Upper lobe of right lung (tissue), 1 donor: ENCODE results near the gene GABRA5. TPM values are rescaled to one million over a fixed set of nuclear protein-coding genes. Genes with fewer than 3 reads are reported as not detected.

ENCODE experiments used
- ATAC-seq: fragments of 200-7000 bp; cut with Tn5 transposase; one replicate; pipeline ENCODE4 v1.9.1; 2020; ENCODE audit warnings: mild to moderate bottlenecking, moderate library complexity
- DNase-seq: peaks from one replicate; pipeline ENCODE4 v3.0.0-alpha.2; 2020
- H3K27ac ChIP-seq: fragments of 200-600 bp; one replicate; pipeline ENCODE4 v1.8.0; 2022
- H3K27me3 ChIP-seq: fragments of 200-600 bp; one replicate; pipeline ENCODE4 v1.8.0; 2022; ENCODE audit warnings: mild to moderate bottlenecking
- H3K36me3 ChIP-seq: fragments of 200-600 bp; one replicate; pipeline ENCODE4 v1.8.0; 2022
- H3K4me1 ChIP-seq: fragments of 200-600 bp; one replicate; pipeline ENCODE4 v1.8.0; 2022
- H3K4me3 ChIP-seq: fragments of 200-600 bp; one replicate; pipeline ENCODE4 v1.8.0; 2022; ENCODE audit warnings: mild to moderate bottlenecking
- H3K9me3 ChIP-seq: fragments of 200-600 bp; one replicate; pipeline ENCODE4 v1.8.0; 2022
- intact Hi-C: fragments of 100-400 bp; cut with DNase I; formaldehyde crosslinking; loops from one replicate; pipeline ENCODE4 v1.11.0; 2022
- total RNA-seq: library from RNA; stranded (reverse); fragmentation: NEBNext Ultra II Directional; extraction: Animal tissue kit (Norgen Biotek cat#: 25700); gene quantifications from one replicate; pipeline ENCODE4 v1.2.1, GENCODE V29; 2021
- TF ChIP-seq, protein P1 (sequence below): fragments of 200-600 bp; IDR thresholded peaks from one replicate; pipeline ENCODE4 v1.8.0; 2022; ENCODE audit warnings: antibody characterized with exemption
- donor health status: DM: no; HTN: yes; CAD: no; lungs with severe emphysema.

GABRA5 gene
- total RNA-seq, 1 donor from 2014 or later = not detected

DNA sequence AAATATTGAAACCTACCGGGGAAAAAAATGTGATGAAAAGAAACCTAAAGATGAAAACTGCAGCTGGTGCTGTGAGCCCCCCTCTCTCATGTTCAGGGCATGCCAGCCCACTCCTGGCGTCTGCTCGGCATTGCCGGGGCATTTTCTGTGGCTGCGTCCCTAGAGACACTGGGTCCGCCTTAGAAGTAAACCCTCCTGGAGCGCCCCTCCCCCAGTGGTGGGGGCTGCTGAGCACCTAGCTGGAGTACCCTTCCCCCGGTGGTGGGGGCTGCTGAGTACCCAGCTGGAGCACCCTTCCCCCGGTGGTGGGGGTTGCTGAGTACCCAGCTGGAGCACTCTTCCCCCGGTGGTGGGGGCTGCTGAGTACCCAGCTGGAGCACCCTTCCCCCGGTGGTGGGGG lies 24.5 kb upstream of the GABRA5 start:
- Histone ChIP-seq H3K27me3 (peaks cover 12% of the 10 kb centered on the region), H3K4me3 (no peak overlapping the region), H3K4me1 (no peaks in the 10 kb centered on the region), H3K9me3 (no peaks in the 10 kb centered on the region), H3K27ac (no peak overlapping the region), H3K36me3 (no peaks in the 10 kb centered on the region)
- DNase-seq (no peak), ATAC-seq (no peak)
- intact Hi-C loops = no loop called here
- TF ChIP-seq, protein P1, sequence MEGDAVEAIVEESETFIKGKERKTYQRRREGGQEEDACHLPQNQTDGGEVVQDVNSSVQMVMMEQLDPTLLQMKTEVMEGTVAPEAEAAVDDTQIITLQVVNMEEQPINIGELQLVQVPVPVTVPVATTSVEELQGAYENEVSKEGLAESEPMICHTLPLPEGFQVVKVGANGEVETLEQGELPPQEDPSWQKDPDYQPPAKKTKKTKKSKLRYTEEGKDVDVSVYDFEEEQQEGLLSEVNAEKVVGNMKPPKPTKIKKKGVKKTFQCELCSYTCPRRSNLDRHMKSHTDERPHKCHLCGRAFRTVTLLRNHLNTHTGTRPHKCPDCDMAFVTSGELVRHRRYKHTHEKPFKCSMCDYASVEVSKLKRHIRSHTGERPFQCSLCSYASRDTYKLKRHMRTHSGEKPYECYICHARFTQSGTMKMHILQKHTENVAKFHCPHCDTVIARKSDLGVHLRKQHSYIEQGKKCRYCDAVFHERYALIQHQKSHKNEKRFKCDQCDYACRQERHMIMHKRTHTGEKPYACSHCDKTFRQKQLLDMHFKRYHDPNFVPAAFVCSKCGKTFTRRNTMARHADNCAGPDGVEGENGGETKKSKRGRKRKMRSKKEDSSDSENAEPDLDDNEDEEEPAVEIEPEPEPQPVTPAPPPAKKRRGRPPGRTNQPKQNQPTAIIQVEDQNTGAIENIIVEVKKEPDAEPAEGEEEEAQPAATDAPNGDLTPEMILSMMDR = no peak

DNA sequence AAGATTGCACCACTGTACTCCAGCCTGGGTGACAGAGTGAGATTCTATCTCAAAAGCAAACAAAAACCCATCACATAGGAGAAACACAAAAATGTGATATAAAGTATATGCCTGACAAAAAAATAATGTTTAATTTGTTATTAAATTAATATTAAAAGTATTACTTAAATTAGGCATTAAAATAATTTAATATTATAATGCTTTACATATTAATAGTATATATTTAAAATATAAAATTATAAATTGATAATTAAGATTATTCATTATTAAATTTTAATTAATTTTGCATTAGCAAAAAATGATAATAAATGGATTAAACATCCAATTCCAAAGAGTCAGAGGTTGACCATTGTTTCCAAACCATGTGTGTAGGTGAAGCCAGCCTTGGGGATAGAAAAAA lies 22.0 kb upstream of the GABRA5 start:
- ATAC-seq = no peak
- intact Hi-C loops = no loop called here
- Histone ChIP-seq H3K27me3 (peaks cover 1% of the 10 kb centered on the region), H3K27ac (no peak overlapping the region), H3K36me3 (no peaks in the 10 kb centered on the region), H3K4me3 (no peak overlapping the region), H3K4me1 (no peaks in the 10 kb centered on the region), H3K9me3 (no peaks in the 10 kb centered on the region)
- DNase-seq = no peak
- TF ChIP-seq, protein P1 = no peak

DNA sequence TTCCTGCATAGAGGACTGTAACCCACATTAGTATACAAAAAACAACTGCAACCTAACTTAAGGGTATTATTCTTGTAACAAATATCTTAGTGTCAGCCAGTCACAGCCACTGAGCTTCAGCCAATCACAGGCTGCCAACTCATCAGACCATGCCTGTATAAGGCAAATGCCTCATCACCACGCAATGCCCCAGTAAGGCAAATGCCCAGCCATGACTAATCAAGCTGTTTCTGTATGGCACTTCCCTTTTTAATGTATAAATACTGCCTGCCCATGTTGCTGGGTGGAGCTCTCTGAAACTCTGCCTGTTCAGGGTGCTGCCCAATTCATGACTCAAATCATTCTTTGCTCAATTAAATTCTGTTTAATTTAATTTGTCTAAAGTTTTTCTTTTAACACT lies 18.4 kb upstream of the GABRA5 start:
- no peaks in the 10 kb centered on the region for H3K9me3 ChIP-seq
- DNase-seq (no peak), ATAC-seq (no peak)
- no peak overlapping the region for H3K27ac ChIP-seq
- TF ChIP-seq, protein P1 = no peak
- H3K36me3 ChIP-seq = no peaks in the 10 kb centered on the region
- intact Hi-C loops = no loop called here
- H3K4me1 ChIP-seq = no peaks in the 10 kb centered on the region
- no peaks in the 10 kb centered on the region for H3K27me3 ChIP-seq
- H3K4me3 ChIP-seq = no peak overlapping the region

DNA sequence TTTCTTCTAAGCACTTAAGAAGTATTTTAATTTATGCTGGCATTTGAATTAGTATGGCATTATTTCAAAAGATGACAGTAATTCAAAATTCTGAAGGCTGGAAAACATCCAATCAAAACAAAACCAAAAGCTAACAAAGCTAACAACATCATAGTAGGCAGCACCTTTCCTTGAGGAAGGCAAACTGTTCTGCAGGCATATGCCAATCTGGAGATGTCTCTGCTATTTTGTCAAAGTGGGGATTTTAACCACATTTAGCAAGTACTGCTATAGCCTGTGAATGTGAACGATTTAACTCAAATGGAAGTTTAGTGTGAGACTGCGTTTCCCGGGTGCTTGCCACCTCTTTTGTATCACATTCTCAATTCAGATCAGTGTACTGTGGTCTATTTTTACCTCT lies 16.7 kb upstream of the GABRA5 start:
- ATAC-seq = no peak
- H3K4me1 ChIP-seq = no peaks in the 10 kb centered on the region
- no peaks in the 10 kb centered on the region for H3K36me3 ChIP-seq
- no peak for DNase-seq
- TF ChIP-seq, protein P1 = no peak
- intact Hi-C loops = no loop called here
- no peaks in the 10 kb centered on the region for H3K27me3 ChIP-seq
- H3K27ac ChIP-seq = no peak overlapping the region
- no peaks in the 10 kb centered on the region for H3K9me3 ChIP-seq
- H3K4me3 ChIP-seq = no peak overlapping the region

DNA sequence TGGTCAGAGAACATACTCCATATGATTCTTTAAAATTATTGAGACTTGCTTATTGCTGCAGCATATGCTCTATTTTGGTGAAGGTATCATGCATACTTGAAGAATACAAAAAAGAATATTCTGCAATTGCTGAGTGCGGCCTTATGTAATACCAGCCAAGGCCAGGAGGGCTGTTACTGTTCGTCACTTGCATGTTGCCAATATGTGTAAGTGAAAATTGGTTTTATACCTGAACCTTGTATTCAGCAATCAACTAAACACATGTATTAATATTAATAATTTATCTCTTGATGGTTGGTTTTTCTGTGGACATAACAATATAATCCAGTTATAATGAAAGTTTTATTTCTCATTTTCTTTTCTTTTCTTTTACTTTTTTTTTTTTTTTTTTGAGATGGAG lies 13.9 kb upstream of the GABRA5 start:
- Histone ChIP-seq H3K4me1 (no peaks in the 10 kb centered on the region), H3K27me3 (no peaks in the 10 kb centered on the region), H3K27ac (no peak overlapping the region), H3K36me3 (no peaks in the 10 kb centered on the region), H3K9me3 (no peaks in the 10 kb centered on the region), H3K4me3 (no peak overlapping the region)
- intact Hi-C loops = no loop called here
- TF ChIP-seq, protein P1 = no peak
- no peak for DNase-seq
- no peak for ATAC-seq

DNA sequence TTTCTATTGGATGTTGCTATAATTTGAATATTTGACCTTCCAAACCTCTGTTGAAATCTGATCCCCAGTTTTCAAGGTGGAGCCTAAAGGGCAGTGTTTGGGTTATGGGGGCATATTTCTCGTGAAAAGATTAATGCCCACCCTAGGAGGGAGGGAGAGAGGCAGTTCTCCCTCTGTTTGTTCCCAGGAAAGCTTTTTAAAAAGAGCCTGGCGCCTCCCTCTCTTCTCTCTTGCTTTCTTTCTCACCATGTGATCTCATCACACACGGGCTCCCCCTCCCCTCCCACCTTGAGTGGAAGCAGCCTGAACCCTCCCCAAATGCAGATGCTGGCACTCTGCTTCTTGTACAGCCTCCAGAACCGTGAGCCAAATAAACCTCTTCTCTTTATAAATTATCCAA lies 12.4 kb upstream of the GABRA5 start:
- no peak for DNase-seq
- TF ChIP-seq, protein P1 = no peak
- H3K36me3 ChIP-seq = no peaks in the 10 kb centered on the region

More for the DNA sequence above, 12.4 kb upstream of the GABRA5 start:
- no peak for ATAC-seq
- no peaks in the 10 kb centered on the region for H3K4me1 ChIP-seq
- intact Hi-C loops = no loop called here
- no peak overlapping the region for H3K27ac ChIP-seq
- H3K9me3 ChIP-seq = no peaks in the 10 kb centered on the region
- H3K27me3 ChIP-seq = no peaks in the 10 kb centered on the region
- no peak overlapping the region for H3K4me3 ChIP-seq
